Mucosa of rectum (tissue), 2 donors: ENCODE measurements around the gene KITLG.
A peak's percentile ranks its signal among the peaks of the same experiment; 100 is the strongest.
"Not testable (repeated sequence)": the region's sequence is repeated elsewhere in the genome, so short reads cannot be mapped to it uniquely, and the experiment has no call there.

Experiments
- H3K27ac ChIP-seq, 2 donors: one replicate each; pipeline ENCODE4 v1.7.0; 2013; ENCODE audit warnings: inconsistent platforms in 2 of 2, low read depth in 2 of 2, low read length in 2 of 2
- H3K27me3 ChIP-seq, 2 donors: one replicate each; pipeline ENCODE4 v1.7.0; 2013; ENCODE audit warnings: low read length in 2 of 2; ENCODE audit not compliant: control insufficient read depth in 2 of 2, insufficient read depth in 2 of 2
- H3K36me3 ChIP-seq, 2 donors: one replicate each; pipeline ENCODE4 v1.7.0; 2013; ENCODE audit warnings: low read length in 2 of 2; ENCODE audit not compliant: control insufficient read depth in 2 of 2, insufficient read depth in 2 of 2
- H3K4me1 ChIP-seq, 2 donors: one replicate each; pipeline ENCODE4 v1.7.0; 2013; ENCODE audit warnings: low read length in 2 of 2, mild to moderate bottlenecking in 1 of 2; ENCODE audit not compliant: control insufficient read depth in 2 of 2, insufficient read depth in 2 of 2
- H3K4me3 ChIP-seq, 2 donors: one replicate each; pipeline ENCODE4 v1.7.0; 2013; ENCODE audit warnings: low read length in 2 of 2
- H3K9ac ChIP-seq, 2 donors: one replicate each; pipeline ENCODE4 v1.7.0; 2013; ENCODE audit warnings: low read length in 2 of 2, low read depth in 1 of 2, mild to moderate bottlenecking in 1 of 2
- H3K9me3 ChIP-seq, 2 donors: one replicate each; pipeline ENCODE4 v1.7.0; 2013; ENCODE audit warnings: low read length in 2 of 2; ENCODE audit not compliant: control insufficient read depth in 2 of 2
- donor health status: healthy.
- donor health status: Normal muscosa, but diverticular disease.

The KITLG gene

DNA sequence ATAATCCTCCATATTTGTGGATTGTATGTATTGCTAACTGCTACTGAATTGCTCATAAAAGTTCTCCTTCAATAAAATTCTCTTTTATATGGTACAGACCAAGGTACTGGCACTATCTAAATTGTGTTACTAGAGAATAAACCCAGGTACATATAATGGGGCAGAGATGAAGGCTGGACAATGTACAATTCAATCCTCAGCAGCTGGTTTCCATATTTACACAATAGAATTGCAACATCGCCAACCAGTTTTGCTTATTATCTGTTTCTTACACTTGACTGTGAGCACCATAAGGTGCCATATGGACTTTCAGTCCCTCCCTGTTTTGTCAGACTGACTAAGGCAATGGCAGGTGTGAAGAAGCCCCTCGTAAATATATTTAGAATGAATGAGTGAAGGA, 18.1 kb downstream of the KITLG start:
- H3K4me1 ChIP-seq: peaks cover 8 to 51% of the 10 kb centered on the region in 2 donors
- H3K4me3 ChIP-seq: no peak overlapping the region
- no peaks in the 10 kb centered on the region for H3K9me3 ChIP-seq
- H3K27me3 ChIP-seq: no peaks in the 10 kb centered on the region
- no peak overlapping the region for H3K9ac ChIP-seq
- H3K36me3 ChIP-seq: no peaks in the 10 kb centered on the region
- H3K27ac ChIP-seq: peak overlapping the region; percentile 41 to 66

DNA sequence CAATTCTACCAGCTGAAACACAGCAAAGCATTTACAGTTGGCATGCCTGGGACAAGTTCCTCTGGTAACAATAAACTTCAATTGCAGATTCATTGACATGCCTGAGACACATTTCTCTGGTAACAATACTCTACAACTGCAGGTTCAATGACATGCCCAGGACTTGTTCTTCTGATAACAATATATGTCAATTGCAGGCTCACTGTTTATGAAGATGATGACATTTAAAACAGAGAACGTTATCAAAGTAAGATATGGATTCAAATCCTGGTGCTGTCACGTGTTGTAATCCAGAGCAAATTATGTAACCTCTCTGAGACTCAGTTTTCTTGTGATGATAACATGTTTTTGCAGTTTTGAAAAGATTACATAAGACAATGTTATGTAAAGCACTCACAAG, 20.5 kb downstream of the KITLG start:
- no peak overlapping the region for H3K4me3 ChIP-seq
- no peaks in the 10 kb centered on the region for H3K27me3 ChIP-seq
- peaks cover 7 to 39% of the 10 kb centered on the region in 2 donors for H3K4me1 ChIP-seq
- no peak overlapping the region for H3K27ac ChIP-seq
- H3K9me3 ChIP-seq: no peaks in the 10 kb centered on the region
- no peak overlapping the region for H3K9ac ChIP-seq
- H3K36me3 ChIP-seq: no peaks in the 10 kb centered on the region

DNA sequence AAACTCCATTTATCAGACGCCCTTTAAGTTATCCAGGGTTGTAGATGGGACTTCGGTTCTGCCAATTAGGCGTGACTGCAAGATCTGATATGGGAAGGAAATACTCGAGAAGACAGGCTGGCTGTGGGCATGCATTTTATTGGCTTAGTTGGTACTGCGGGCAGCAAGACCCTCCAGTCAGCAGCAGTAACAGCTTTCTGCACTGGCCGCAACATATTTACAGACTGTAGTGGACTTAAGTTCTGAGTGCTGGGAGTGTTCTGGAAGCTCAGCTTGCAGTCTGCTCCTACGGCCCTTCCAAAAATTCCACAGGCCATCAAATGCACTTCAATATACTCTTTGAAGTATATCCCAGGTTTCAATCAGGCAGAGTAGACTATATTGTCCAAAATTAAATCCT, 21.1 kb downstream of the KITLG start:
- H3K27ac ChIP-seq: no peak overlapping the region
- no peaks in the 10 kb centered on the region for H3K9me3 ChIP-seq
- H3K36me3 ChIP-seq: no peaks in the 10 kb centered on the region
- no peaks in the 10 kb centered on the region for H3K27me3 ChIP-seq
- H3K9ac ChIP-seq: no peak overlapping the region
- peaks cover 10 to 42% of the 10 kb centered on the region in 2 donors for H3K4me1 ChIP-seq
- H3K4me3 ChIP-seq: no peak overlapping the region

DNA sequence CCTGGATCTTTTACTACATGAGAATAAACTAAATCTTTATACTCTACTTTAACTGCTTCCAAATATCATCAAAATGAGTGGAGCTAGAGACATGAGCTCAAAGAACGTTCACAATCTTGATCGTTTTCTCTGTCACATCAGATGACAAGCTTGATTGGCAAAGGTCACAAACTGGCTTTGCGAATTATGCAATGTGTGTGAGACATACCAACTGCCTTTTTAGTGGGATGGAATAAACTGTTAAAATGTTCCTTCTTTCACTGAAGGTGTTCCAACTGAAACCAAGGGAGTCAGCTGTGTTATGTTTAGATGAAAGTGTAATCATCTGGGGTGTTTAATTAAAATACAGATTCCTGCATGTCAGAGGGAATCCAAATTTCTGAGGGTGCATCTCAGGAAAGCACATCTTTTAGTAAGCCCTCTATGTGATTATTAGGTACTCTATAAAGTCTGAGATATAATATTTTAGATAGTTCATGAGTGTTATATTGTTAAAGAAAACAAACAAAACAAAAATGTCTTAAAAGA, 21.9 kb downstream of the KITLG start:
- H3K27me3 ChIP-seq: no peaks in the 10 kb centered on the region
- H3K9me3 ChIP-seq: no peaks in the 10 kb centered on the region
- H3K4me1 ChIP-seq: peaks cover 10 to 45% of the 10 kb centered on the region in 2 donors
- no peaks in the 10 kb centered on the region for H3K36me3 ChIP-seq
- H3K4me3 ChIP-seq: no peak overlapping the region
- no peak overlapping the region for H3K27ac ChIP-seq
- no peak overlapping the region for H3K9ac ChIP-seq

DNA sequence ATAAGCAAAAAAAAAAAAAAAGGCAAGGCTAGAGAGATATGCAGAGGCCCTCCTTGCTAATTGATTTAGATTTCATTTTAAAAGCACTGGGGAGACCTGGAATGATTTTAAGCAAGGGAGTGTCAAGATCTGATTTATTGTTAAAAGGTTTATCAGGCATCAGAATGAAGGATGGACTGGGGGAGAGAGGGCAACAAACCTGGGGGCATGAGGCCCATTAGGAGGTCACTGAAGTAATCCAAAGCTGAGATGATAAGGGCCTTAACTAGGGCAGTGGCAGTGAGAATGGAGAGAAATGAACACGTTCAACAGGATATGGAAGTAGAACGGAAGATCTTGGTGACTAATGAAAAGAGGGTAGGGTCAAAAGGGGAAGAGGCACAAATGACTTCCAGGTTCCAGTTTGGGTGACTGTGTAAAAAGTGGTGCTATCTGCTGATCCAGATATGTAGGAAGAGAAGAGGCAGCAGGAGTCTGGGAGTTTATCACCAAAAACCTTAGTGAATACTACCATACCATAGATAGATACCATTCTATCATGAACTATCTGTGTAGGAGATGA, 24.0 kb downstream of the KITLG start:
- Histone ChIP-seq H3K9ac (no peak overlapping the region), H3K9me3 (no peaks in the 10 kb centered on the region), H3K36me3 (no peaks in the 10 kb centered on the region), H3K4me3 (no peak overlapping the region), H3K27me3 (no peaks in the 10 kb centered on the region), H3K4me1 (peaks cover 7 to 45% of the 10 kb centered on the region in 2 donors), H3K27ac (no peak overlapping the region)

DNA sequence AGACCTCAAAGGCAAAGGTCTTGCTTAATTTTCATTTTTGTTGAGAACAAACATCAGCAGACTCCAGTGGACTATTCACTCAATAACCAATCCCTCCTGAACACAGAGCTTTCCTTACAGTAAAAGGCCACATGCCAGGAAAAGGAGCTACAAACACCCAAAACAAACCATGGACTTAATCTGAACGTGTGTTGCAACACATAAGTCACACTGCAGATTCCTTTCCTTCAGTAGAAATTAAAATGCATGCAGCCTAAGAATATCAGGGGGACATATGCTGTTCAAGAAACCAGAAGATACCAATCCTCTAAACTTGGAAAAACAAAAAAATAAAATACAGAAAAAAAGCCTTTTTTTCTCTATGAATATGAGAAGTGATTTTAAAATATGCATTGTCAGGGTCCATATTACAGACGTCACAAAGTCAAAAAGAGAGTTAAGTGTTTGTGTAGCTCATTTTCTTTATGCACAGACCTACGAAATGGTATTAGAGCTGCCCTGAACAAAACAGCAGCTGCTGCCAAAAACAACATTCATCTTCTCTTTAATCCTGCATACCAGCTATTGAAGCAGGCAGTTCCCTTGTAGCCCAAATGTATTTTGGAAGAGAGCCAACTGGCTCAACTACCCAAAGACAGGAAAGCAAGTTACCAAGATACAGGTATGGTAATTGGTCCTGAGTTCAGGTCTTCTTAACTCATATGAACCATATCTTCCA, 26.2 kb downstream of the KITLG start:
- peaks cover 7 to 33% of the 10 kb centered on the region in 2 donors for H3K4me1 ChIP-seq

DNA sequence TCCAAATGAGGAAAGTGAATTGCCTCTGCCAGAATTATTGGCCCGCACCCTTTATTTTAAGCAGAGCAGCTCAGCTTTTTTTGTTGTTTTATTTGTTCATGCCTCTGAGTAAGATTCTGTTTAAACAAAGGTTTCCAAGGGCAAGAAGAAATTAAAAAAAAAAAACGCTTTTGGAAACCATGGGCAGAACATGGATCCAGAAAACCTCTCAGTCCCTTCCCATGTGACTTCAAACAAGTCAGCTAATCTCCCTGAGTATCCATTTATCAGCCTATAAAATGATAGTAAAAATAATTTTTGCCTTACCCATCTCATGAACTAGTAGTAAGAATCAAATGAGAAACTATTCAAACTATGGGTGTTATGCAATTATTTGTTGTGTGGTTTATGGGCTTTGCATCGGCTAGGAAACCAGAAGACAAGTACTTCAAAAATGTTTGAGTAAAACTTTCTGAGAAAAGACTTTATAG, 27.6 kb downstream of the KITLG start:
- H3K27ac ChIP-seq: no peak overlapping the region

More for the DNA sequence above, 26.2 kb downstream of the KITLG start:
- Histone ChIP-seq H3K27ac (no peak overlapping the region), H3K36me3 (no peaks in the 10 kb centered on the region), H3K4me3 (no peak overlapping the region), H3K9ac (no peak overlapping the region), H3K27me3 (no peaks in the 10 kb centered on the region), H3K9me3 (no peaks in the 10 kb centered on the region)

DNA sequence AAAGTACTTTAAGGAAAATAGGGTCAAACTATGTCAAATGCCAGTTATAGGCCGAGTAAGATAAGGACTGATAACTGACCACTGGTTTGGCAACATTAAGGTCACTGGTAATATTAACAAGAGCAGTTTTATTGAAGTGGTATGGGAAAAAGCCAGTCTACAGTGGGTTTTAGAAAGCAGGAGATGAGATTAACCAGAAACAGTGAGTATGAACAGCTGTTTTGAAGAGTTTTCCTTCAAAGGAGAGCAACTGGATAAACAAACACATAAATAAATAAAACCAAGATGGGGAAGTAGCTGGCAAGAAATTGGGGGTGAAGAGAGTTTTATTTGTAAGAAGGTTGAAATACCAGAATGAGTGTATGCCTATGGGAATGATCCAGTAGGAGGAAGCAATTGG, 30.3 kb downstream of the KITLG start:
- Histone ChIP-seq H3K4me1 (peaks cover 3 to 24% of the 10 kb centered on the region in 2 donors), H3K27ac (no peak overlapping the region), H3K9ac (no peak overlapping the region)

More for the DNA sequence above, 27.6 kb downstream of the KITLG start:
- Histone ChIP-seq H3K36me3 (no peaks in the 10 kb centered on the region), H3K9ac (no peak overlapping the region), H3K4me3 (no peak overlapping the region), H3K27me3 (no peaks in the 10 kb centered on the region), H3K4me1 (peaks cover 3 to 27% of the 10 kb centered on the region in 2 donors), H3K9me3 (no peaks in the 10 kb centered on the region)

DNA sequence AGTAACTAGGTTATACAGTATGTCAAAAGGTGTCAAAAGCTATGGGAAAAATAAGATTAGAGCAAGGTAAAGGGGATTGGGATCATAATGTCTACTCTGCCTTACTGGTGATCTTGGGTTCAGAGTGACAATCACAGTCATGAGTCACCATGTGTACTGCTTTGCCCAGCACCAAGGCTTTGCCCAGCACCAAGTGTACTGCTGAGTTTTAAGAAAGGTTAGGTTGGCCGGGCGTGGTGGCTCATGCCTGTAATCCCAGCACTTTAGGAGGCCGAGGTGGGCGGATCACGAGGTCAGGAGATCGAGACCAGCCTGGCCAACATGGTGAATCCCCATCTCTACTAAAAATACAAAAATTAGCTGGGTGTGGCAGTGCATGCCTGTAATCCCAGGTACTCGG, 32.3 kb downstream of the KITLG start:
- not testable (repeated sequence) for H3K9me3 ChIP-seq, H3K4me3 ChIP-seq, H3K27ac ChIP-seq, H3K9ac ChIP-seq, H3K27me3 ChIP-seq, H3K4me1 ChIP-seq
- peaks cover 9 to 11% of the 10 kb centered on the region in 2 donors for H3K36me3 ChIP-seq

More for the DNA sequence above, 30.3 kb downstream of the KITLG start:
- Histone ChIP-seq H3K36me3 (peaks cover 6 to 7% of the 10 kb centered on the region in 2 donors), H3K9me3 (no peaks in the 10 kb centered on the region), H3K4me3 (no peak overlapping the region), H3K27me3 (no peaks in the 10 kb centered on the region)

DNA sequence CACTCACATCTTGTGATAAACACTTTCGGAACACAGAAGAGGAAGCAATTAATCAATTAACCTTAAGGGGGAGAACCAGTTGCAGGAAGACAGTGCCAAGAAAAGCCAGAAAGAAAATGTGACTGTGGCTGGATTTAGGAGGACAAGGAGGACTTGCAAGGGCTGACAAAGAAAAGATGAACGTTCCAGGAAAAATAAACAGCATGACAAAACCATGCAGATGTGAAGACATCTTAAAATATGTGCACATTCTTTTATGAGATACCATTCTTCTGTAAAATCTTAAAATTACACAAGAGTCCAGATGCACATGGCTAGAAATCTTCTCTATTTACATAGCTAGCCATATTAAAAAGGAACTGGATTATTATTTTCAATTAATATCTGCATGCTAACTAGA, 33.4 kb downstream of the KITLG start:
- Histone ChIP-seq H3K4me1 (no peaks in the 10 kb centered on the region), H3K27me3 (no peaks in the 10 kb centered on the region), H3K36me3 (peaks cover 9 to 11% of the 10 kb centered on the region in 2 donors), H3K9ac (no peak overlapping the region), H3K9me3 (no peaks in the 10 kb centered on the region), H3K27ac (no peak overlapping the region), H3K4me3 (no peak overlapping the region)
